ENCODE results near the gene OSGEPL1.

DNA sequence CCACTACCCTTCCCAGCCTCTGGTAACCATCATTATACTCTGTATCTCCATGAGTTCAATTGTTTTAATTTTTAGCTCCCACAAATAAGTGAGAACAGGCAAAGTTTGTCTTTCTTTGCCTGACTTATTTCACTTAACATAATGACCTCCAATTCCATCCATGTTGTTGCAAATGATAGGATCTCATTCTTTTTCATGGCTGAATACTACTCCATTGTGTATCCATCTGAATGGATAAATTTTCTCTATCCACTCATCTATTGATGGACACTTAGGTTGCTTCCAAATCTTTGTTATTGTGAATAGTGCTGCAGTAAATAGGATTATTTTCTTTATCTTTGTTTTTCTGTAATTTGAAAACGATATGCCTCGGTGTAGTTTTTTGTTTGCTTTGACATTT is 61.9 kb downstream of the OSGEPL1 start:
- TF ChIP-seq, protein P1, sequence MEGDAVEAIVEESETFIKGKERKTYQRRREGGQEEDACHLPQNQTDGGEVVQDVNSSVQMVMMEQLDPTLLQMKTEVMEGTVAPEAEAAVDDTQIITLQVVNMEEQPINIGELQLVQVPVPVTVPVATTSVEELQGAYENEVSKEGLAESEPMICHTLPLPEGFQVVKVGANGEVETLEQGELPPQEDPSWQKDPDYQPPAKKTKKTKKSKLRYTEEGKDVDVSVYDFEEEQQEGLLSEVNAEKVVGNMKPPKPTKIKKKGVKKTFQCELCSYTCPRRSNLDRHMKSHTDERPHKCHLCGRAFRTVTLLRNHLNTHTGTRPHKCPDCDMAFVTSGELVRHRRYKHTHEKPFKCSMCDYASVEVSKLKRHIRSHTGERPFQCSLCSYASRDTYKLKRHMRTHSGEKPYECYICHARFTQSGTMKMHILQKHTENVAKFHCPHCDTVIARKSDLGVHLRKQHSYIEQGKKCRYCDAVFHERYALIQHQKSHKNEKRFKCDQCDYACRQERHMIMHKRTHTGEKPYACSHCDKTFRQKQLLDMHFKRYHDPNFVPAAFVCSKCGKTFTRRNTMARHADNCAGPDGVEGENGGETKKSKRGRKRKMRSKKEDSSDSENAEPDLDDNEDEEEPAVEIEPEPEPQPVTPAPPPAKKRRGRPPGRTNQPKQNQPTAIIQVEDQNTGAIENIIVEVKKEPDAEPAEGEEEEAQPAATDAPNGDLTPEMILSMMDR (IDR thresholded peaks at IDR 0.05; ENCODE audit: low read length), result no peak
- TF ChIP-seq EZH2 (optimal IDR thresholded peaks at IDR 0.05; ENCODE audit: low read depth, low read length) (no peak), EZH2phosphoT487 (IDR thresholded peaks at IDR 0.05; ENCODE audit: low read length) (no peak)

All from MM.1S (cell line).